ENCODE data around the gene TEX52.

GRCh38 chr12:2853626-2854025, 3.2 kb downstream of the TEX52 start:
- TF ChIP-seq CTCF (IDR thresholded peaks at IDR 0.05; ENCODE audit: low read length) (peak; percentile 38), EZH2phosphoT487 (IDR thresholded peaks at IDR 0.05; ENCODE audit: low read length) (no peak), EZH2 (optimal IDR thresholded peaks at IDR 0.05; ENCODE audit: low read depth, low read length) (no peak)
